Caki2 (cell line): ENCODE measurements around the gene ORC6. TPM values are rescaled to one million over a fixed set of nuclear protein-coding genes. Genes with fewer than 3 reads are reported as not detected.
"Not testable (repeated sequence)": the region's sequence is repeated elsewhere in the genome, so short reads cannot be mapped to it uniquely, and the experiment has no call there.

Experiments used
- DNase-seq: peaks from one replicate; pipeline ENCODE4 v3.0.0-alpha.2; 2015; ENCODE audit warnings: low read depth
- in situ Hi-C: cut with HindIII; loops from 2 replicates; pipeline ENCODE4 v1.10.0; 2016; ENCODE audit warnings: low sequenced_read_pairs, low pct_unique_long_range_greater_than_20kb, mixed read lengths
- total RNA-seq: library from RNA; depleted of rRNA; stranded (reverse); fragments of >200 nt; shearing (Covaris generic); gene quantifications from 2 replicates; pipeline ENCODE4 v1.2.3, GENCODE V29; 2014; ENCODE audit warnings: low replicate concordance; rRNA removed

The ORC6 gene
- 13.8 and 19.6 TPM in 2 replicates for total RNA-seq

- DNase-seq = peak; percentile 93
Observed at GRCh38 chr16:46689365-46690280, at the start of gene ORC6. TSS of gene ORC6 (plus strand) at chr16:46689659. CDS start at chr16:46689706, 47 bp downstream.

GRCh38 chr16:46648656-46649055, 40.8 kb upstream of the ORC6 start:
- in situ Hi-C loops = no loop called here
- no peak for DNase-seq

More at GRCh38 chr16:46689365-46690280, at the start of gene ORC6:
- in situ Hi-C loops = no loop called here

- no peak for DNase-seq
- in situ Hi-C loops = no loop called here
Observed at GRCh38 chr16:46649588-46650253, 39.7 kb upstream of the ORC6 start.

DNA sequence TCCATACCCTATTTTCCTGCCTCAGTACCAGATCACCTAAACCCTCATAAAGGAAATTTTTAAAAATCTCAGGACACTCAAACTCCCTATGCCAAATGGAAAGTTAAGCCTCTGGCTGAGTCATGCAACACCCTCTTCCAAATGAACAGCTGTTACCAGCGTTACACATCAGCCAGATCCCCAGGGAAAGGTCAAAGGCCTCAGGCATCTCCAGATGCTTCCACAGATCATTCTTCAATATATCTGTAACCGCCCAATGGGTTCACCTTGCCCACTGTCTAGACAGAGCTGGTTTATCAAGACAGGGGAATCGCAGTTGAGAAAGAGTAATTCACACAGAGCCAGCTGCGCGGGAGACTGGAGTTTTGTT, 39.2 kb upstream of the ORC6 start:
- in situ Hi-C loops = no loop called here

GRCh38 chr16:46651305-46651704, 38.2 kb upstream of the ORC6 start:
- in situ Hi-C loops = no loop called here
- DNase-seq = no peak

More for the DNA sequence above, 39.2 kb upstream of the ORC6 start:
- no peak for DNase-seq

DNA sequence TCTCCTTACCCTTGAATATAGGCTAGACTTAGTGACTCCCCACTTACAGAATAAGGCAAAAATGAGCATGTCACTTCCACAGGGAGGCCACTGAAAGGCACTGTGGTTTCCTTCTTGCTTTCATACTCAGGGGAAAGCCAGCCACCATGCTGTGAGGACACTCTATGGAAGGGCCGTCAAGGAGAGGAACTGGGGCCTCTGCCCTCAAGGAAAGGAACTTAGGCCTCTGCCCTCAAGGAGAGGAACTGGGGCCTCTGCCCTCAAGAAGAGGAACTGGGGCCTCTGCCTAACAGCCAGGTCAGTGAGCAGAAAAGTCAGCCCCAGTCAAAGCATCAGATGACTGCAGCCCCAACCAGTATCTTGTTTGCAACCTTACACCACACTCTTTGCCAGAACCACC, 30.5 kb upstream of the ORC6 start:
- no peak for DNase-seq
- in situ Hi-C loops = no loop called here

DNA sequence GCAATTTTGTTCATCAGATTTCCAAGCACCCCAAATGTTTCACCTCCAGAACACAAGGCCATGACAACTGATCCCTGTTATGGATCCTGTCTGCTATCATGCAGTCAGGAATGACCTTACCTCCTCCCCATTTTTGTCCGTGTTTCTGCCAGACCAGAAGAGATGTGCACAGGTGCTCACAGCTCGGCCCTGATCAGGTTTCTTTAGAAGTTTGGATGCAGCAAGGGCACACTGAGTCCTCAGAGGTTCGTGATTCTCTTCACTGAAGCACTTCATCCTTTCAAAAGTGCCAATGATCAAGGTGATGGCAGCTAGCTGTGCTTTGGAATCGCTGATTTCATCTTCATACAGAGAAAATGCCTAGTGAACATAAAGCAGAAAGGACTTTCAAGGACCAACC, 27.3 kb upstream of the ORC6 start:
- in situ Hi-C loops = no loop called here
- no peak for DNase-seq

DNA sequence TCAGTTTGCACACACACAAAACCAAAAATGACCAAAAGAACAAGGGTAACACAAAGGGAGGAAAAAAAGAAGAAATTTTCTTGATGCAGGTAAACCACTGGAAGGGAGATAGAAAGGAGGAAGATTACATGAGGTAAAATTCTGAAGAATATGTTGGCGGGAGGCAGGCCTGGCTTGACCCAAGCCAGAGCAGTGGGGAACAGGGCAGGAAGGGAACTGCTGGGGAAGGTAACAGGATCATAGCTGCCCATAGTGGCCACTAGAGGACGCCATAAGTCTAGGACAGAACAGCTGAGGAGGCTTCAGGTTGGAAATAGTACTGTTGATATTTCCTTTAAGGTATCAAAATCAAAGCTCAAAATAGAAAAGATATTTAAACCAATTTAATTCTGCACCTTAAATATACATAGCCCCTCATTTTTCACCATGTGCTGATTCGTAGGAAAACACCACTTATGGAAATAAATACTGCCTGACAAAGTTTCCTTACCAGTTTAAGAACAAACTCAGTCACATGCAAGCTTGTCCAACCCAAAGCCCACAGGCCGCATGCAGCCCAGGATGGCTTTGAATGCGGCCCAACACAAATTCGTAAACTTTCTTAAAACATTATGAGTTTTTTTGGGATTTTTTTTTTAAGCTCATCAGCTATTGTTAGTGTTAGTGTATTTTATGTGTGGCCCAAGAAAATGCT, 16.0 kb upstream of the ORC6 start:
- peak; percentile 25 for DNase-seq
- in situ Hi-C loops = no loop called here

DNA sequence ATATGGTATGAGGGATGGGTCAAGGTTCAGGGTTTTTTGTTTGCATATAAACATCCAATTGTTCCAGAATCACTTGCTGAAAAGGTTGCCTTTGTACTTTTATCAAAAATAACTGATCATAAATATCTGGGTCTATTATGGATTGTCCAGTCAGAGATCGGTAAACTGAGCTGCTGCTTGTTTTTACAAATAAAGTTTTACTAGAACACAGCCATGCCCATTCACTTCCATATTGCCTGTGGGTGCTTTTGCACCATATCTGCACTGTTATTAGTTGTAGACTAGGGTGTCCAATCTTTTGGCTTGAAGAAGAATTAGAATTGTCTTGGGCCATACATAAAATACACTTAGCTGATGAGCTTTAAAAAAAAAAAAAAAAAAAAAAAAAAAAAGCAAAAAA, 11.5 kb upstream of the ORC6 start:
- DNase-seq, in situ Hi-C loops: not testable (repeated sequence)

DNA sequence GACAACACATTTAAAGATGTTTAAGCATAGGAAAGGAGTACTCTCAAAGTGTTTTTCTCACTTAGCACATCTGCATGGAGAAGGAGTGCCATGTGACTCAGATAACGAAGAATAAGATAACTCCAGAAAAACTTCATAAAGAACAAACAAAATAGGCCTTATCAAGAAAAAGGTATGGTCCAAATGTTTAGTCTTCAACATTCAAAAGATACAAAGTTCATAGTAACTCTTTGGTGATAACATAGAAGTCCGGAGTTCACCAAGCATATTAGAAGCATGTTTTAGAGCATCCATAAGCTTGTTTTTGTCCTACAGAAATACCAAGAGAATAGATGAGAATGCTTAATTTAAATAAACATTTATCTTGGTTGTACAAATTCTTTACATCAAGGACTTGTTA, 7.6 kb upstream of the ORC6 start:
- DNase-seq, in situ Hi-C loops: not testable (repeated sequence)

DNA sequence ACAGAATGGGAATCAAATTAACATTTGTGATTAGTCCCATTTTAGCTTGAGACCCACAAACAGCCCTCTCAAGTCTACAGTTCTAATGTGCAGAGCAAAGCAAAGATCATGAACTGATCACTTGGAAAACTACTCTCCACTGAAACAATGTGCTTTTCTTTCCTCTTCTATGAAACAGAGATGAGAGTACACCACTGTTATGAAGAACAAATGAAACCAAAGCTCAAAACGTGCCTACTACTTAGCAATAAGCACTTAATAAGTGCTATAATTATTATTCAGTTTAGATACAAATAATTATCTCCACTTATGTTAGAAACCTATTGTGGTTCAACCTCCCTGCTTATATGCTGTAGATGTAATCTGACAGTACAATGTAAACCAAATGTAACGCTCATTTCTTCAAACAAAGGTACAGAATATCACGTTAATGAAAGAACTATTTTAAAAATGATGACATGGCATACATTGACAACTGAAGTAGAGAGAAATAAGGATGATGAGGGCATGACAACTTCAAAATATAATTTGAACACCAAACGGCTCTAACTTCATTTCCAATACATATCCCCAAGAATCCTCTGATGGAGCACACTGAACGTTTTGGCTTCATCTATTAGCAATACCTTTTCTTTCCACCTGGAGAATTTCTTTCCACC, 2.5 kb upstream of the ORC6 start:
- no peak for DNase-seq

DNA sequence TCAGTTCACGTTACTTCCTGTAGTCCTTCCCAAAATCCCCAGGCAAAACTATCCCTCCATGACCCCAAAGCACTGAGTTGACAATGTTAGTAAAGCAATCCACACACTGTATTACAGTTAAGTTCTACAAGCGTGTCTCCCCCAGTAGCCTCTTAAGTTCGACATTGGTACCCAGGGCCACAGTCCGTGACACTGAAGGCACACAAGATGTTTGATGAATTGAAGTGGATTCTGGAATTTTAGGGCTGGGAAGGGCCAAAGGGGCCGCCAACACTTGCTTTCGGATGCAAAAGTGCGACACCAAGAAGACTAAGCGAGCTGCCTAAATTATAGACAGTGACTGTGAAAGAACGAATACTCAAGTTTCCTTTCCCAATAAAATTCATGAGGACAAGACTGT, 2.0 kb upstream of the ORC6 start:
- in situ Hi-C loops = no loop called here

More for the DNA sequence above, 2.5 kb upstream of the ORC6 start:
- in situ Hi-C loops = no loop called here

GRCh38 chr16:46688101-46688653, 1.3 kb upstream of the ORC6 start:
- in situ Hi-C loops = no loop called here
- DNase-seq = no peak

More for the DNA sequence above, 2.0 kb upstream of the ORC6 start:
- DNase-seq = no peak

DNA sequence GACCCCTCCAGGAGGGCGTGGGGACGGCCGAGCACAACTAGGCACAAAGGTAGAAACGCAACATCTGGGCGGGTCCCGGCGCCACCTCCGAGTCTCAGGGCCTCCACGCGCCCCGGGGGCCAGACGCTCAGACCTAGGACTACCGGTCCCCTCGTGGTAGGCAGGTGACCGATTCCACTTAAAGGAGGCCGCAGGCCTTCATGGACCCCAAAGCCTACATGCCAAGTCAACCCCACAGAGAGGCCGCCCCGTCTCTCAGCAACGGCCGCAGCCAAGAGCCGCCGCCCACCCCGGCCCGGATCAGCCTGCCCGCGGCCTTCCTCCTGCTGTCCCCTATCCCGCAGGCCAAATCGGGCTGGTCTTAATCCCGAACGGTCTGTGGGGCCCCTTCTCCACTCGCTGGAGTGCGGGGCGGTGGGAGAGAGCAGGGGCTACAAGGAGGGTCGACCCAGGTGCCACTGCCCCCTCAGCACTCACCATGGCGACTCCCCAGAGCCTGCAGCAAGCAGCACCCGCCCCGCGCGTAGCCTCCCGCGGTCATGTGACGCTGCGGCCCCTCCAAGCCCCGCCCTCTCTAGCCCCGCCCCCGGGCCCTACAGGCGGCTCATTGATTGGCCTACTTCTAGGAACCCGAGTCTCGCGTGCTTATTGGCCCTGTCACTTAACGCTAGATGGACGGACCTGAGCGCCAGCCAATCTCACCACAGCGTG, 650 bp upstream of the ORC6 start, which contains the start of gene VPS35:
Gene VPS35, minus strand, starts transcription at position 525 of the 711 bp plus-strand sequence. Its CDS starts 45 bp downstream, at position 480.
- DNase-seq = peak; percentile 93
- in situ Hi-C loops = no loop called here

- in situ Hi-C loops = no loop called here
- DNase-seq = no peak
Observed at GRCh38 chr16:46690281-46691178, 1.1 kb downstream of the ORC6 start.

GRCh38 chr16:46691726-46692125, 2.3 kb downstream of the ORC6 start:
- DNase-seq = peak; percentile 37
- in situ Hi-C loops = no loop called here
